Measurements from ENCODE around the gene GALNTL6. TPM values are rescaled to one million over a fixed set of nuclear protein-coding genes. Genes with fewer than 3 reads are reported as not detected.

GALNTL6 gene
- total RNA-seq, 1 donor from 2014 or later: 0.34 TPM

DNA sequence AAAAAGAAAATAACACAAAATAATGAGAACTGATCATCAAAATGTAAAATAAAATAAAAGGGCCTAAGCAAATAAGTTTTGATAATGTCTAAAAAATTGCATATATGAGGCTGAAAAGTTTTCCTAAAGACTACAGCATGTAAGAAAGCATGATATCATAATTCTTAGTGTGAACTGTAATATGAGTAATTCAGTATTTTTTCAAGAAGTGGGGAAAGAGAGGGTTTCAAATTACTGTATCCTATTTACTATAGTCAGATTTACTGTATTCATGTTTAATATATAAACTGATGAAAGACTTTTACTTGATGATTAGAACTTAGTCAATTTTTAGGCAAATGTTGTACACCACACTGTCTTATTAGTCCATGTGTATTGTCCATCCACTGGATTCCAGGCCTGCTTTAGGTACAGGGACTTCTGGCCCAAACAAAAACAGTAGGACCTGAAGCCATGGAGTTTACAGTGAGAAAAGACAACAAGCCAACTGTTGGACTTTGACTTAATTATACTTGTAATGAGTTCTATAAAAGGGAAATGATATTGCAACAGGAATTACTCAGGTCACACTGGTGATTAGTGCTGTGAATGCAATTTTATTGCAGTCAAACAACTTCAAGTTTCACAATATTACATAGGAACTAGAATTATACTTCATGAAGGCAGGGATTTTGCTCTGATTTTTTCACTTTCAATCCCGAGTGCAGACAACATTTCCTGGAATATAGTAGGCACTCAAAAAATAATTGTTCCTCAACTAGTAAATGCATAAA lies 837.7 kb downstream of the GALNTL6 start:
- no peaks in the 10 kb centered on the region for H3K9me3 Mint-ChIP-seq (ENCODE audit: unreplicated experiment)

DNA sequence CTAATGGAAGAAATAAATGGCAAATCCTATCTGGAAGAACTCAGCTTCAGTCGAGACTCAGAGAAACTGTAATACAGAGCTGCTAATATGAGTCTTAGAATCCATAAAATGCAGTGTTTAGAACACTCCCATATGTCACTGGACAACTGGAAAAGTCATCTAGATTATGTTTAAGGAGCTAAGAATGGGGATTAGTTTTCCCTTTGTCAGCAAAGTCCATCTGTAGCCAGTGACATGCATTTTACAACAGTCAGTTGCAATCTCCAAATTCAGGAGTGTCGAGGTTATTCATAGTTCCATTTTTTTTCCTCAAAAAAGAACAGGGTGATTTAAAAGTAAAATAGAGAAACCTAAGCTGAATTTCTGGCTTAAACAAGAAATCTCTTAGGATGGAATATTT lies 838.8 kb downstream of the GALNTL6 start:
- Mint-ChIP-seq H3K27ac (ENCODE audit: unreplicated experiment) (peak overlapping the region; percentile 62), H3K36me3 (ENCODE audit: unreplicated experiment) (no peaks in the 10 kb centered on the region), H3K9me3 (ENCODE audit: unreplicated experiment) (no peaks in the 10 kb centered on the region), H3K4me1 (ENCODE audit: low read depth, unreplicated experiment) (peaks cover 38% of the 10 kb centered on the region), H3K4me3 (ENCODE audit: unreplicated experiment) (no peak overlapping the region), H3K27me3 (ENCODE audit: unreplicated experiment) (no peaks in the 10 kb centered on the region)
- TF ChIP-seq, protein P1, sequence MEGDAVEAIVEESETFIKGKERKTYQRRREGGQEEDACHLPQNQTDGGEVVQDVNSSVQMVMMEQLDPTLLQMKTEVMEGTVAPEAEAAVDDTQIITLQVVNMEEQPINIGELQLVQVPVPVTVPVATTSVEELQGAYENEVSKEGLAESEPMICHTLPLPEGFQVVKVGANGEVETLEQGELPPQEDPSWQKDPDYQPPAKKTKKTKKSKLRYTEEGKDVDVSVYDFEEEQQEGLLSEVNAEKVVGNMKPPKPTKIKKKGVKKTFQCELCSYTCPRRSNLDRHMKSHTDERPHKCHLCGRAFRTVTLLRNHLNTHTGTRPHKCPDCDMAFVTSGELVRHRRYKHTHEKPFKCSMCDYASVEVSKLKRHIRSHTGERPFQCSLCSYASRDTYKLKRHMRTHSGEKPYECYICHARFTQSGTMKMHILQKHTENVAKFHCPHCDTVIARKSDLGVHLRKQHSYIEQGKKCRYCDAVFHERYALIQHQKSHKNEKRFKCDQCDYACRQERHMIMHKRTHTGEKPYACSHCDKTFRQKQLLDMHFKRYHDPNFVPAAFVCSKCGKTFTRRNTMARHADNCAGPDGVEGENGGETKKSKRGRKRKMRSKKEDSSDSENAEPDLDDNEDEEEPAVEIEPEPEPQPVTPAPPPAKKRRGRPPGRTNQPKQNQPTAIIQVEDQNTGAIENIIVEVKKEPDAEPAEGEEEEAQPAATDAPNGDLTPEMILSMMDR (IDR thresholded peaks at IDR 0.05; ENCODE audit: partially characterized antibody, unreplicated experiment): no peak
- DNase-seq: no peak

More for the DNA sequence above, 837.7 kb downstream of the GALNTL6 start:
- Mint-ChIP-seq H3K36me3 (ENCODE audit: unreplicated experiment) (no peaks in the 10 kb centered on the region), H3K27me3 (ENCODE audit: unreplicated experiment) (no peaks in the 10 kb centered on the region), H3K4me3 (ENCODE audit: unreplicated experiment) (no peak overlapping the region), H3K4me1 (ENCODE audit: low read depth, unreplicated experiment) (peaks cover 32% of the 10 kb centered on the region), H3K27ac (ENCODE audit: unreplicated experiment) (no peak overlapping the region)
- DNase-seq: no peak
- TF ChIP-seq, protein P1 (IDR thresholded peaks at IDR 0.05; ENCODE audit: partially characterized antibody, unreplicated experiment): no peak

DNA sequence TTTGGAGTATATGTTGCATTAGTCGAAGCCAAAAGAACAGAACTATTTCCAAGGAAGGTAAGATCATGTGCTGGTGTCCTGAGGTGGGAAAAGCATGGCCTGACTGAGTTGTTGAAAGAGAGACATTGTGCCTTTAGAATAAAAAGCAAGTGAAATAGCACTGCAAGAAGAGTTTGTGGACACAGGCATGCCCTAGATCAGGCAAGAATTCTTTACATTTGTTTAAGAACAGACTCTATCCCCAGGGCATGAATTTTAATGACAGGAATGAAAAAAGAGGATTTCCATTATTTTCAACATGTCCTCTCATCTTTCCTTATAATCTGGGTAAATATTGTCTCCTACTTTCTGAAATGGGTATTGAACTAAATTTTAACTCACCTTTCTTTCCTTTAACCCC lies 839.2 kb downstream of the GALNTL6 start:
- TF ChIP-seq, protein P1 (IDR thresholded peaks at IDR 0.05; ENCODE audit: partially characterized antibody, unreplicated experiment): no peak
- Mint-ChIP-seq H3K9me3 (ENCODE audit: unreplicated experiment) (no peaks in the 10 kb centered on the region), H3K36me3 (ENCODE audit: unreplicated experiment) (no peaks in the 10 kb centered on the region), H3K4me1 (ENCODE audit: low read depth, unreplicated experiment) (peaks cover 41% of the 10 kb centered on the region), H3K27ac (ENCODE audit: unreplicated experiment) (peak overlapping the region; percentile 18), H3K27me3 (ENCODE audit: unreplicated experiment) (no peaks in the 10 kb centered on the region), H3K4me3 (ENCODE audit: unreplicated experiment) (no peak overlapping the region)
- DNase-seq: no peak

DNA sequence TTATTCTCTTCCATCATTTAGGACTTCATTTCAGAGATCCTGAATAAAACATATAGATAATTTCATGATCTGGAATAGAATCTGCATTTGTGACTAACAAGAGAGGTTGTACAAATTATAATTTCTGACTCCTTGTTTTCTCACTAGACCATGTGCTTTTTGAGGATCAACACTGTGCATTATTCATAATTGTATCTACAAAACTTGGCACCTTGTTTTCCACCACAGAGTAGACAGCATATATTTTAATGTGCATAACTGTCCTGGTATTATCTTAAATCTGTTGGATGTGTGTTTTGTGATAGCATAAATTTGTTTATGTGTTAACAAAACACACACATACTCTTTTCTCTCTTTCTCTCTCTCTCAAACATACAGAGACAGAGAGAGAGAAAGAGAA lies 840.5 kb downstream of the GALNTL6 start:
- H3K4me3 Mint-ChIP-seq (ENCODE audit: unreplicated experiment): no peak overlapping the region
- DNase-seq: no peak
- H3K27me3 Mint-ChIP-seq (ENCODE audit: unreplicated experiment): no peaks in the 10 kb centered on the region
- no peaks in the 10 kb centered on the region for H3K36me3 Mint-ChIP-seq (ENCODE audit: unreplicated experiment)
- H3K27ac Mint-ChIP-seq (ENCODE audit: unreplicated experiment): peak overlapping the region; percentile 86
- TF ChIP-seq, protein P1 (IDR thresholded peaks at IDR 0.05; ENCODE audit: partially characterized antibody, unreplicated experiment): no peak
- peaks cover 39% of the 10 kb centered on the region for H3K4me1 Mint-ChIP-seq (ENCODE audit: low read depth, unreplicated experiment)
- H3K9me3 Mint-ChIP-seq (ENCODE audit: unreplicated experiment): no peaks in the 10 kb centered on the region

DNA sequence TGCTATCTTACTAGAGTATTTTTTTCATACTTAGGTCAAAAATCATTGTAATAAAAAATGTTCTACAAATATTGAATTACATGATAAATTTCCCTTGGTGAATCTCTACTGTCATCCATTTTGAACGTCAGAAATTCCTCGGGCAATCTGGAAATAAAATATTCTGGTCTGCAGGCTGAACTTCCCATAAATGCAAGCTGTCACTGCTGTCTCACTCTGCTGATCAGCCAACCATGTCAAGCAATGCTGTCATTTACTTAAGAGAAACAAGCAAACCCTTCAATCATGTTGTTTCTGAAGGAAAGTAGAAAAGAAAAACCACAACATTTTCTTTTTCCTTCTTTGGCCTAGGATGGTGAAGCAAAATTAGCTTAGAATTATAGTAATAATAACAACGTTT lies 841.3 kb downstream of the GALNTL6 start:
- H3K4me3 Mint-ChIP-seq (ENCODE audit: unreplicated experiment): no peak overlapping the region
- DNase-seq: no peak
- H3K27ac Mint-ChIP-seq (ENCODE audit: unreplicated experiment): peak overlapping the region; percentile 86
- H3K36me3 Mint-ChIP-seq (ENCODE audit: unreplicated experiment): no peaks in the 10 kb centered on the region
- no peaks in the 10 kb centered on the region for H3K9me3 Mint-ChIP-seq (ENCODE audit: unreplicated experiment)
- H3K4me1 Mint-ChIP-seq (ENCODE audit: low read depth, unreplicated experiment): peaks cover 40% of the 10 kb centered on the region
- H3K27me3 Mint-ChIP-seq (ENCODE audit: unreplicated experiment): no peaks in the 10 kb centered on the region
- TF ChIP-seq, protein P1 (IDR thresholded peaks at IDR 0.05; ENCODE audit: partially characterized antibody, unreplicated experiment): no peak

Measured in glutamatergic neuron (in vitro differentiated cells).